GM19438 (cell line): ENCODE data around the gene RXRA.

Experiments
- ATAC-seq: cut with Tn5 transposase; IDR thresholded peaks from one replicate; pipeline ENCODE4 v1.9.1; 2021; ENCODE audit warnings: low read depth; ENCODE audit not compliant: unreplicated experiment

The RXRA gene

DNA sequence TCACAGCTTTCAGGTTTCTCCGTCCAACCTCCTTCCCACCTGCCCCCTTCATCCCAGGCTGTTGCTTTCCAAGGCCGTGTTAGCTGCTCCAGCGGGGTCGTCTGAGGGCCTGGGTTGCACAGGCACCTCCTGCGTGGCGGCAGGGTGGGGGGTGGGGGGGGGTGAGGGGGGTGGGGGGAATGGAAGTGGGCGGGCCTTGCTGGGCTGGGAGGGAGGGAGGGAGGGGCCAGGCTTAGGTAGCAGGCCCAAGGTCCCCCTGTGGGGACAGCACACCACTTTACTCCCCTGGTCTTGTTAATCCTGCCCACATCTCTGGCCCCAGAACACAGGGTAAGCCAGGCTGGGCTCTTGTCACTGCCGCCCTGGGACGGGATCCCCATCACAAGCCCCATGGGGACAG is 99.1 kb downstream of the RXRA start:
- ATAC-seq = no peak

- ATAC-seq = no peak
These were observed 99.6 kb downstream of the RXRA start for GRCh38 chr9:134425812-134426211.

GRCh38 chr9:134426436-134426835 is 100.2 kb downstream of the RXRA start:
- no peak for ATAC-seq

DNA sequence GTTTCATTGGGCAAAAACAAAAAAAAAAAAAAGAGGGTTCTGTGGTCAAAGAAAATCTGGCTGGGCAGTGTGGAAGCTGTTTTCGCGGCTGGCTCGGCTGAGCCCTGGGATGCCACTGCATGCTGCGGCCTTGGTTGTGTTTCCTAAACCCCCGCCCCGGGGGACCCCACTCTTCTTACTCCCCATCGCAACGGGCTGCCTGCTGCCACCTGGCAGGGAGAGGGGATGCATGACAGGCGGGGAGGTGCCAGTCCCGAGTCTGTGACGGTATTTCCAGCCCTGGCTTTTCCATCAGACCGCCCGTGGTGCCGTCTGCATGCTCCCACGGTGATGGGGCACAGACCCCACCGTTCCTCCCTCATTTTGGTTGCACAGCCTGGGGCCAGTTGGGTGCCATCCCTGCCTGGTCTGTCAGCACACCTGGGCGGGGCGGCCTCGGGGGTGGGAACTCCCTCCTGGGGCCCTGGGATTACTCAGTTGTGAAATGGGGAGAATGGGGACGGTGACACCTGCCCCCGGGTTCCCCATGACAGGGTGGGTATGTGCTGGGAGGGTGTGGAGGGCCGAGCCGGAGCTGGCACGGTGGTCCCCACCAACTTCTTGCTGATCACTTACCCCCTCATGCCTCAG is 101.0 kb downstream of the RXRA start:
- no peak for ATAC-seq

- no peak for ATAC-seq
These were observed 102.3 kb downstream of the RXRA start for GRCh38 chr9:134428559-134428958.

GRCh38 chr9:134429007-134429406 is 102.8 kb downstream of the RXRA start:
- ATAC-seq = no peak

- no peak for ATAC-seq
These were observed 103.2 kb downstream of the RXRA start for GRCh38 chr9:134429481-134429880.

- ATAC-seq = no peak
These were observed 104.8 kb downstream of the RXRA start for GRCh38 chr9:134431095-134431494.

DNA sequence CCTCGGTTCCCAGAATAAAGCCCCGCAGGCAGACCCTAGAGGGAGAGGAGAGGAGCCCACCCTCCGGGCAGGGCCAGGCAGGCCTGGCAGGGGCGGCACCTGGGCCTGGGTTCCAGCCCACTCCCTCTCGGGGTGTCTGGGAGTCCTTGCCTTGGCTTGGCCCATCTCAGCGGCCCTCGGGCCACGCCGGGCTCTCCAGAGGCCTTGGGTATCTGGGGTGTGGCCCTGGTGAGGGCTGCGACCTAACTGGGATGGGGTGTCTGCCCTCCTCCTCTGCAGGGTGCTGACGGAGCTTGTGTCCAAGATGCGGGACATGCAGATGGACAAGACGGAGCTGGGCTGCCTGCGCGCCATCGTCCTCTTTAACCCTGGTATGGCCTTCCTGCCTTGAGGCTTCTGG is 105.4 kb downstream of the RXRA start:
- ATAC-seq = no peak

GRCh38 chr9:134432471-134432870 is 106.2 kb downstream of the RXRA start:
- ATAC-seq = no peak

GRCh38 chr9:134433101-134433500 is 106.8 kb downstream of the RXRA start:
- no peak for ATAC-seq

GRCh38 chr9:134433909-134434882 is 107.9 kb downstream of the RXRA start:
- ATAC-seq = no peak

- no peak for ATAC-seq
These were observed 108.7 kb downstream of the RXRA start for GRCh38 chr9:134434894-134435506.

DNA sequence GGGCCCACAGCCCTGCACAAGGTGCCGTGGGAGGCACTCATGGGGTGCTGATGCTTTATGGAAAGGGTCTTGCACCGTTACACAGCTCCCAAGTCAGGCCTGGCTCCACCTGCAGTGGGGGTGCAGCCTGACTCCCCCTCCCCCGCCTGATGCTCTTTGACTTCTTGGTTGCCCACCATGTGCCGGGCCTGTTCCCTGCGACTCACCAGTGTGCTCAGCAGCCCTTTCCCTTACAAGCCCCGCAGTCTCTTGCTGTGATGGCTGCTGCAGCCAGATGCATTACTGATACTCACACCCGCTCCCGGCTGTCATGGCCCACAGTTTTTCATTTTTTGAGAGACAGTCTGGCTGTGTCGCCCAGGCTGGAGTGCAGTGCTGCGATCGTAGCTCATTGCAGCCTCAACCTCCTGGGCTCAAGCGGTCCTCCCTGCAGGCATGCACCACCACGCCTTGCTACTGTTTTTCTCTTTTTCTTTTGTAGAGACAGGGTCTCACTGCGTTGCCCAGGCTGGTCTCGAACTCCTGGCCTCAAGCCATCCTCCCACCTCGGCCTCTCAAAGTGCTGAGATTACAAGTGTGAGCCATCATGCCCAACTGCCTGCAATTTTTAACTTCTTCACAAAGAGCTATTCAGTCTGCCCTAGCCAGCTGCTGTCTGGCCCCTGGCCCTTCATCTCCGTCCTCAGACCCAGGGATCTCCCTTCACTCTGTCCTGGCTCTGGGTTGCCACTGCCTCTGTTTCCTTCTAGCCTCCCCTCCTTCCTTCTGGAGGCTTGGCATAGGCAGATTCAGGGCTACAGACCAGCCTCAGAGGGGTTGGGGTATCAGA is 109.5 kb downstream of the RXRA start:
- no peak for ATAC-seq

- ATAC-seq = no peak
These were observed 110.1 kb downstream of the RXRA start for GRCh38 chr9:134436379-134436762.

- ATAC-seq = no peak
These were observed 110.7 kb downstream of the RXRA start for GRCh38 chr9:134436911-134437310.

GRCh38 chr9:134437403-134438194 is 111.3 kb downstream of the RXRA start:
- ATAC-seq = no peak

DNA sequence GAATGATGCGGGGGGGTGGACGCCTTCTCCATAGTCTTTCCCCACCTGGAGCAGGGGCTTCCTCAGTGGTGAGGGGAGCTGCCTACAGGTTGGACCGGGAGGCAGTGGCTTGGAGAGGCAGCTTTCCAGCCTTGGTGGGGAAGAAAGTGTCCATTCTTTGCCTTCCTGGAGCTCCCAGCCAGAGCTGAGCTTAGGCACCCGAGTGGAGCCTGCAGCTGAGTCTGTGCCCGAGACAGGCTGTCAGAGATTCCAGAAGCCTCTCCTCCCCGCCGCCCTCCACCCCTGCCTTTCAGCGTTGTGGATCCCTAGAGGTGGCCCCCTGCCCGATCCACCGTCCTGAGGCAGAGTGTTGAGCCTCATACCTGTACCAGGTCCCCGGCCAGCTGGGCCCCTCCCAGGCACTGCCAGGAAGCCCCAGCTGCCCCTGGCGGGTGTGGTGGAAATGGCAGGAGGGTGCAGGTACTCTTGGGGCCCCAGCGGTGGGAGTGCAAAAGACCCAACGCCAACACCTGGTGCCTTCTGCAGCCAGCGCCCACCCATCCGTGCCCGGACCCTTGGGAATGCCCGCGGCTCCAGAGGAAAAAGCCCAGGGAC is 112.0 kb downstream of the RXRA start:
- no peak for ATAC-seq

DNA sequence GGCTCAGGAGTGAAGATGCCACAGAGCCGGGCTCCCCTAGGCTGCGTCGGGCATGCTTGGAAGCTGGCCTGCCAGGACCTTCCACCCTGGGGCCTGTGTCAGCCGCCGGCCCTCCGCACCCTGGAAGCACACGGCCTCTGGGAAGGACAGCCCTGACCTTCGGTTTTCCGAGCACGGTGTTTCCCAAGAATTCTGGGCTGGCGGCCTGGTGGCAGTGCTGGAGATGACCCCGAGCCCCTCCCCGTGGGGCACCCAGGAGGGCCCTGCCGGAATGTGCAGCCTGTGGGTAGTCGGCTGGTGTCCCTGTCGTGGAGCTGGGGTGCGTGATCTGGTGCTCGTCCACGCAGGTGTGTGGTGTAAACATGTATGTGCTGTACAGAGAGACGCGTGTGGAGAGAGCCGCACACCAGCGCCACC is 113.1 kb downstream of the RXRA start:
- no peak for ATAC-seq
